OCI-LY7 (cell line): Measurements from ENCODE around the gene LRRC4B. TPM values are rescaled to one million over a fixed set of nuclear protein-coding genes. Genes with fewer than 3 reads are reported as not detected.
"Not testable (repeated sequence)": the region's sequence is repeated elsewhere in the genome, so short reads cannot be mapped to it uniquely, and the experiment has no call there.

Experiments used
- BruUV-seq: library from RNA; stranded (reverse); fragments of 400-500 nt; replicated peaks from 2 replicates; lab custom pipeline; 2021; lab: Mats Ljungman, UMichigan
- CTCF ChIA-PET: fragments of 300-600 bp; sonication (Branson Sonifier 250); formaldehyde crosslinking; loops from one replicate; lab custom pipeline; 2022; ENCODE audit warnings: antibody characterized with exemption; ENCODE audit not compliant: unreplicated experiment; lab: Charles Lee
- POLR2A ChIA-PET: fragments of 300-600 bp; sonication (Branson Sonifier 250); formaldehyde crosslinking; loops from one replicate; lab custom pipeline; 2022; ENCODE audit warnings: antibody characterized with exemption; lab: Charles Lee
- DNase-seq: peaks from one replicate; pipeline ENCODE4 v3.0.0-alpha.2; 2015; ENCODE audit warnings: low spot score
- H2AFZ ChIP-seq: fragments of 200-600 bp; sonication (generic), shearing (Covaris generic); 2 replicates; pipeline ENCODE4 v1.6.1; 2014; ENCODE audit warnings: mild to moderate bottlenecking, antibody characterized with exemption, low read length, moderate library complexity
- H3K27ac ChIP-seq: fragments of 200-600 bp; sonication (generic); 2 replicates; pipeline ENCODE4 v1.5.1; 2014; ENCODE audit warnings: mixed run types, low read depth, mild to moderate bottlenecking, moderate library complexity, low read length, inconsistent platforms; ENCODE audit not compliant: poor library complexity, severe bottlenecking
- H3K36me3 ChIP-seq: fragments of 200-600 bp; sonication (generic); 2 replicates; pipeline ENCODE4 v1.6.1; 2014; ENCODE audit warnings: mild to moderate bottlenecking, antibody characterized with exemption, low read length, moderate library complexity, mixed read lengths; ENCODE audit not compliant: insufficient read depth
- H3K4me1 ChIP-seq: fragments of 200-600 bp; sonication (generic); 2 replicates; pipeline ENCODE4 v1.5.1; 2014; ENCODE audit warnings: mild to moderate bottlenecking, low read length; ENCODE audit not compliant: insufficient read depth, poor library complexity, severe bottlenecking
- H3K4me2 ChIP-seq: fragments of 200-600 bp; sonication (generic); 2 replicates; pipeline ENCODE4 v1.6.1; 2014; ENCODE audit warnings: mild to moderate bottlenecking, low read length
- H3K4me3 ChIP-seq: fragments of 200-600 bp; sonication (generic); 2 replicates; pipeline ENCODE4 v1.5.1; 2014; ENCODE audit warnings: mild to moderate bottlenecking, low read depth, low read length; ENCODE audit not compliant: poor library complexity, severe bottlenecking
- H3K79me2 ChIP-seq: fragments of 200-600 bp; sonication (generic); 2 replicates; pipeline ENCODE4 v1.6.1; 2016; ENCODE audit warnings: low read depth, mild to moderate bottlenecking, low read length, moderate library complexity, mixed read lengths; ENCODE audit not compliant: insufficient read depth
- H3K9me2 ChIP-seq: fragments of 200-600 bp; sonication (generic); 2 replicates; pipeline ENCODE4 v1.6.1; 2016; ENCODE audit warnings: mild to moderate bottlenecking, low read length, mixed read lengths; ENCODE audit not compliant: insufficient read depth
- H3K9me3 ChIP-seq: fragments of 200-600 bp; sonication (generic); 2 replicates; pipeline ENCODE4 v1.6.1; 2014; ENCODE audit warnings: mild to moderate bottlenecking, mixed run types, low read length, mixed read lengths
- H4K20me1 ChIP-seq: fragments of 200-600 bp; sonication (generic); 2 replicates; pipeline ENCODE4 v1.6.1; 2014; ENCODE audit warnings: mild to moderate bottlenecking, antibody characterized with exemption, low read length, moderate library complexity, mixed read lengths; ENCODE audit not compliant: insufficient read depth
- EZH2phosphoT487 ChIP-seq: fragments of 200-600 bp; sonication (generic); IDR thresholded peaks from 2 replicates; pipeline ENCODE4 v1.6.1; 2018; ENCODE audit warnings: low read depth, borderline replicate concordance, mild to moderate bottlenecking, mixed run types, antibody characterized with exemption, low read length, moderate library complexity, mixed read lengths
- intact Hi-C: fragments of 100-400 bp; cut with micrococcal nuclease; formaldehyde crosslinking; loops from one replicate; pipeline ENCODE4 v1.10.0; 2022; ENCODE audit not compliant: unreplicated experiment
- total RNA-seq, 2 experiments: library from RNA; depleted of rRNA in 1 of 2; stranded (reverse); fragments of >200 nt in 1 of 2; shearing (Covaris generic) in 1 of 2; gene quantifications; 2 replicates each; pipeline ENCODE4 v1.2.3, GENCODE V29; 2014 to 2022
- TF ChIP-seq, protein P1 (sequence below): fragments of 200-600 bp; sonication (generic); conservative IDR thresholded peaks from 2 replicates; pipeline ENCODE4 v1.5.1; 2014; ENCODE audit warnings: mild to moderate bottlenecking, antibody characterized with exemption, low read length, moderate library complexity, mixed read lengths

Gene LRRC4B
- total RNA-seq, 2 experiments from 2014 or later = 0.29 TPM; not detected in 1

DNA sequence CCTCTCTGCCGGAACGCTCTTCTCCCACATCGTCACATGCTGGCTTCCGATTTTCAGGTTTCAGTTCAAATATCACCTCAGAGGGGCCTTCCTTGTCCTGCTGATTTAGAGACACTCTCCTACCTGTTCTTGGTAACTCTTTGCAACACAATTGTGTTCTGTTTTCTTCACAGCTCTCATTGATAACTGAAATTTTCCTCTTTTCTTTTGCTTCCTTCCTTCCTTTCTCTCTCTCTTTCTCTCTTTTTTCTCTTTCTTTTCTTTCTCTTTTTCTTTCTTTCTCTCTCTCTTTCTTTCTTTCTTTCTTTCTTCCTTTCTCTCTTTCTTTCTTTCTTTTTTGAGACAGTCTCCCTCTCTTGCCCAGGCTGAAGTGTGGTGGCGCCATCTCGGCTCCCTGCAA, 12.0 kb upstream of the LRRC4B start:
- intact Hi-C loops = no loop called here
- no TSS peak for BruUV-seq
- no peaks in the 10 kb centered on the region for H3K36me3 ChIP-seq
- no peak overlapping the region for H3K4me2 ChIP-seq
- POLR2A ChIA-PET = no interaction called here
- CTCF ChIA-PET = no interaction called here
- no peaks in the 10 kb centered on the region for H3K9me2 ChIP-seq
- no peak overlapping the region for H2AFZ ChIP-seq
- no peaks in the 10 kb centered on the region for H3K9me3 ChIP-seq
- H3K4me1 ChIP-seq = no peaks in the 10 kb centered on the region
- DNase-seq = no peak
- no peak overlapping the region for H3K4me3 ChIP-seq
- no peak for TF ChIP-seq EZH2phosphoT487
- TF ChIP-seq, protein P1, sequence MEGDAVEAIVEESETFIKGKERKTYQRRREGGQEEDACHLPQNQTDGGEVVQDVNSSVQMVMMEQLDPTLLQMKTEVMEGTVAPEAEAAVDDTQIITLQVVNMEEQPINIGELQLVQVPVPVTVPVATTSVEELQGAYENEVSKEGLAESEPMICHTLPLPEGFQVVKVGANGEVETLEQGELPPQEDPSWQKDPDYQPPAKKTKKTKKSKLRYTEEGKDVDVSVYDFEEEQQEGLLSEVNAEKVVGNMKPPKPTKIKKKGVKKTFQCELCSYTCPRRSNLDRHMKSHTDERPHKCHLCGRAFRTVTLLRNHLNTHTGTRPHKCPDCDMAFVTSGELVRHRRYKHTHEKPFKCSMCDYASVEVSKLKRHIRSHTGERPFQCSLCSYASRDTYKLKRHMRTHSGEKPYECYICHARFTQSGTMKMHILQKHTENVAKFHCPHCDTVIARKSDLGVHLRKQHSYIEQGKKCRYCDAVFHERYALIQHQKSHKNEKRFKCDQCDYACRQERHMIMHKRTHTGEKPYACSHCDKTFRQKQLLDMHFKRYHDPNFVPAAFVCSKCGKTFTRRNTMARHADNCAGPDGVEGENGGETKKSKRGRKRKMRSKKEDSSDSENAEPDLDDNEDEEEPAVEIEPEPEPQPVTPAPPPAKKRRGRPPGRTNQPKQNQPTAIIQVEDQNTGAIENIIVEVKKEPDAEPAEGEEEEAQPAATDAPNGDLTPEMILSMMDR = no peak
- no peak overlapping the region for H3K27ac ChIP-seq
- H3K79me2 ChIP-seq = no peaks in the 10 kb centered on the region
- H4K20me1 ChIP-seq = no peaks in the 10 kb centered on the region

DNA sequence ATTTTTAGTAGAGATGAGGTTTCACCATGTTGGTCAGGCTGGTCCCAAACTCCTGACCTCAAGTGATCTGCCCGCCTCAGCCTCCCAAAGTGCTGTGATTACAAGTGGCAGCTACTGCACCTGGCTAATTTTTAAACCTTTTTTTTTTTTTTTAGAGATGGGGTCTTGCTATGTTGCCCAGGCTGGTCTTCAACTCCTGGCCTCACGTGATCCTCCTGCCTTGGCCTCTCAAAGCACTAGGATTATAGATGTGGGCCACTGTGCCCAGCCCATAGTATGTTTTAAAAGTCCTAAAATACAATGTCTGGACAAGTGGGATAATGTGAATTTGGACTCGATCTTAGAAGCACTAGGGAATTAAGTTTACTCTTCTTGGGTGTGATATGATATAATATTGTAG, 8.5 kb upstream of the LRRC4B start:
- H3K79me2 ChIP-seq, H3K36me3 ChIP-seq, DNase-seq, H3K9me3 ChIP-seq, H3K4me1 ChIP-seq, intact Hi-C loops, CTCF ChIA-PET, BruUV-seq, H2AFZ ChIP-seq, H3K4me2 ChIP-seq, H4K20me1 ChIP-seq, H3K4me3 ChIP-seq, H3K27ac ChIP-seq, H3K9me2 ChIP-seq, POLR2A ChIA-PET: not testable (repeated sequence)

- Histone ChIP-seq H3K4me2 (no peak overlapping the region), H3K9me3 (no peaks in the 10 kb centered on the region), H4K20me1 (no peaks in the 10 kb centered on the region), H3K27ac (no peak overlapping the region), H3K4me3 (no peak overlapping the region), H3K36me3 (no peaks in the 10 kb centered on the region), H3K9me2 (no peaks in the 10 kb centered on the region), H3K4me1 (no peaks in the 10 kb centered on the region), H3K79me2 (no peaks in the 10 kb centered on the region), H2AFZ (no peak overlapping the region)
- CTCF ChIA-PET = no interaction called here
- no peak for TF ChIP-seq EZH2phosphoT487
- POLR2A ChIA-PET = no interaction called here
- no TSS peak for BruUV-seq
- intact Hi-C loops = no loop called here
- no peak for DNase-seq
Measured at GRCh38 chr19:50573741-50574461, 5.7 kb upstream of the LRRC4B start.
